ENCODE data around the gene GCA.

The GCA gene

GRCh38 chr2:162305901-162306300, 38.0 kb upstream of the GCA start:
- no peak overlapping the region for H2BK5ac ChIP-seq (ENCODE audit: low read depth, low read length, poor library complexity, severe bottlenecking)
- no peak overlapping the region for H3K4me3 ChIP-seq (ENCODE audit: insufficient read depth in 1 of 2, low read depth in 1 of 2, low read length in 2 of 2)
- no peak overlapping the region for H2BK12ac ChIP-seq (ENCODE audit: low read length in 2 of 2)
- H2BK15ac ChIP-seq (ENCODE audit: low read depth, poor library complexity, severe bottlenecking): no peak overlapping the region
- 79% methylated on average over 2 of the region's 3 CpGs for WGBS
- no peak overlapping the region for H3K18ac ChIP-seq (ENCODE audit: low read depth in 1 of 2, low read length in 2 of 2)
- no peak overlapping the region for H3K9ac ChIP-seq (ENCODE audit: low read length)
- H3K4me2 ChIP-seq (ENCODE audit: low read length, poor library complexity, severe bottlenecking): no peak overlapping the region
- no peak for DNase-seq
- H3K14ac ChIP-seq (ENCODE audit: low read length in 2 of 2): no peak overlapping the region
- no peak overlapping the region for H3K23ac ChIP-seq (ENCODE audit: low read length in 2 of 2)
- H3K27ac ChIP-seq (ENCODE audit: low read length, poor library complexity, severe bottlenecking): no peak overlapping the region
- H4K8ac ChIP-seq (ENCODE audit: low read length): no peak overlapping the region
- no peak overlapping the region for H2BK120ac ChIP-seq (ENCODE audit: low read depth, low read length)
- no peaks in the 10 kb centered on the region for H3K79me1 ChIP-seq (replicated peaks; ENCODE audit: low read length, poor library complexity, severe bottlenecking)
- no peaks in the 10 kb centered on the region for H3K4me1 ChIP-seq (ENCODE audit: control insufficient read depth, insufficient read depth, low read depth, low read length)
- no peaks in the 10 kb centered on the region for H3K9me3 ChIP-seq (ENCODE audit: control insufficient read depth, low read length)
- no peak overlapping the region for H4K91ac ChIP-seq (ENCODE audit: low read length)
- H3K4ac ChIP-seq (ENCODE audit: low read depth in 1 of 2, low read length in 2 of 2): no peak overlapping the region
- no peaks in the 10 kb centered on the region for H3K36me3 ChIP-seq (ENCODE audit: control insufficient read depth in 1 of 2, insufficient read depth in 2 of 2, low read depth in 1 of 2, low read length in 2 of 2)
- no peak overlapping the region for H2AFZ ChIP-seq (ENCODE audit: low read depth, low read length)
- no peak overlapping the region for H2AK5ac ChIP-seq (ENCODE audit: low read length, severe bottlenecking)
- H3K27me3 ChIP-seq (ENCODE audit: control insufficient read depth in 1 of 2, insufficient read depth in 1 of 2, low read length in 2 of 2): no peaks in the 10 kb centered on the region

GRCh38 chr2:162308747-162309503, 35.0 kb upstream of the GCA start:
- Histone ChIP-seq H2AFZ (ENCODE audit: low read depth, low read length) (no peak overlapping the region), H2AK5ac (ENCODE audit: low read length, severe bottlenecking) (no peak overlapping the region), H3K4ac (ENCODE audit: low read depth in 1 of 2, low read length in 2 of 2) (no peak overlapping the region), H4K91ac (ENCODE audit: low read length) (no peak overlapping the region), H2BK15ac (ENCODE audit: low read depth, poor library complexity, severe bottlenecking) (no peak overlapping the region), H3K18ac (ENCODE audit: low read depth in 1 of 2, low read length in 2 of 2) (no peak overlapping the region), H2BK5ac (ENCODE audit: low read depth, low read length, poor library complexity, severe bottlenecking) (no peak overlapping the region), H3K14ac (ENCODE audit: low read length in 2 of 2) (no peak overlapping the region), H3K9ac (ENCODE audit: low read length) (no peak overlapping the region), H4K8ac (ENCODE audit: low read length) (no peak overlapping the region), H2BK12ac (ENCODE audit: low read length in 2 of 2) (no peak overlapping the region), H3K23ac (ENCODE audit: low read length in 2 of 2) (no peak overlapping the region), H3K4me1 (ENCODE audit: control insufficient read depth, insufficient read depth, low read depth, low read length) (no peaks in the 10 kb centered on the region), H2BK120ac (ENCODE audit: low read depth, low read length) (no peak overlapping the region), H3K79me1 (replicated peaks; ENCODE audit: low read length, poor library complexity, severe bottlenecking) (no peaks in the 10 kb centered on the region), H3K27ac (ENCODE audit: low read length, poor library complexity, severe bottlenecking) (no peak overlapping the region), H3K9me3 (ENCODE audit: control insufficient read depth, low read length) (no peaks in the 10 kb centered on the region), H3K4me3 (ENCODE audit: insufficient read depth in 1 of 2, low read depth in 1 of 2, low read length in 2 of 2) (no peak overlapping the region), H3K4me2 (ENCODE audit: low read length, poor library complexity, severe bottlenecking) (no peak overlapping the region), H3K36me3 (ENCODE audit: control insufficient read depth in 1 of 2, insufficient read depth in 2 of 2, low read depth in 1 of 2, low read length in 2 of 2) (no peaks in the 10 kb centered on the region), H3K27me3 (ENCODE audit: control insufficient read depth in 1 of 2, insufficient read depth in 1 of 2, low read length in 2 of 2) (no peaks in the 10 kb centered on the region)
- DNase-seq: no peak
- 82% methylated on average over 2 of the region's 3 CpGs for WGBS

DNA sequence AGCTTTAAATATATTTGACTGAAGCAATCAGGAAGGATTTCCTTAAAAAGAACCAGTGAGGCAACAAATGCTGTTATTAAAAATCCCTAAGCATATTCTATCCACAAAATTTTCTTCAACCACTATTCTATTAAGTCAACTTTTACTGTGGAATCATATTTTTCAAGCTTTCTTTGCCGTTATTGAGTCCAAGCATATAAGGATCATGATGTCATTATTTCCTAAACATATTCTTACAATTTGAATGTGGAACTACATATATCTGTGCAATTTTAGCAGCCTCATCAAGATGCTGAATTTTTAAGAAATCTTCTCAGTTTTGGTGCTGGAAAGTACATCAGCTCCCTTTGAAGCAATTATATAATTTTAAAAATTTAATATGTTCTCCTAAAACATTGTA, 31.1 kb upstream of the GCA start:
- WGBS: no CpG with 5 or more reads among the region's 1 CpG
- Histone ChIP-seq H3K4ac (ENCODE audit: low read depth in 1 of 2, low read length in 2 of 2) (no peak overlapping the region), H4K8ac (ENCODE audit: low read length) (no peak overlapping the region), H3K9me3 (ENCODE audit: control insufficient read depth, low read length) (no peaks in the 10 kb centered on the region), H3K4me3 (ENCODE audit: insufficient read depth in 1 of 2, low read depth in 1 of 2, low read length in 2 of 2) (no peak overlapping the region), H3K18ac (ENCODE audit: low read depth in 1 of 2, low read length in 2 of 2) (no peak overlapping the region), H2BK15ac (ENCODE audit: low read depth, poor library complexity, severe bottlenecking) (no peak overlapping the region), H2BK120ac (ENCODE audit: low read depth, low read length) (no peak overlapping the region), H2BK12ac (ENCODE audit: low read length in 2 of 2) (no peak overlapping the region), H3K4me1 (ENCODE audit: control insufficient read depth, insufficient read depth, low read depth, low read length) (peaks cover under 1% of the 10 kb centered on the region), H3K36me3 (ENCODE audit: control insufficient read depth in 1 of 2, insufficient read depth in 2 of 2, low read depth in 1 of 2, low read length in 2 of 2) (no peaks in the 10 kb centered on the region), H3K79me1 (replicated peaks; ENCODE audit: low read length, poor library complexity, severe bottlenecking) (no peaks in the 10 kb centered on the region), H3K9ac (ENCODE audit: low read length) (no peak overlapping the region), H2AFZ (ENCODE audit: low read depth, low read length) (no peak overlapping the region), H2AK5ac (ENCODE audit: low read length, severe bottlenecking) (no peak overlapping the region), H2BK5ac (ENCODE audit: low read depth, low read length, poor library complexity, severe bottlenecking) (no peak overlapping the region), H3K27me3 (ENCODE audit: control insufficient read depth in 1 of 2, insufficient read depth in 1 of 2, low read length in 2 of 2) (no peaks in the 10 kb centered on the region), H4K91ac (ENCODE audit: low read length) (no peak overlapping the region), H3K14ac (ENCODE audit: low read length in 2 of 2) (no peak overlapping the region), H3K27ac (ENCODE audit: low read length, poor library complexity, severe bottlenecking) (no peak overlapping the region), H3K23ac (ENCODE audit: low read length in 2 of 2) (no peak overlapping the region), H3K4me2 (ENCODE audit: low read length, poor library complexity, severe bottlenecking) (no peak overlapping the region)
- no peak for DNase-seq

- H3K9ac ChIP-seq (ENCODE audit: low read length): no peak overlapping the region
- H3K4me1 ChIP-seq (ENCODE audit: control insufficient read depth, insufficient read depth, low read depth, low read length): peaks cover 5% of the 10 kb centered on the region
- H3K14ac ChIP-seq (ENCODE audit: low read length in 2 of 2): no peak overlapping the region
- H3K36me3 ChIP-seq (ENCODE audit: control insufficient read depth in 1 of 2, insufficient read depth in 2 of 2, low read depth in 1 of 2, low read length in 2 of 2): no peaks in the 10 kb centered on the region
- no peaks in the 10 kb centered on the region for H3K27me3 ChIP-seq (ENCODE audit: control insufficient read depth in 1 of 2, insufficient read depth in 1 of 2, low read length in 2 of 2)
- no peaks in the 10 kb centered on the region for H3K79me1 ChIP-seq (replicated peaks; ENCODE audit: low read length, poor library complexity, severe bottlenecking)
- H3K4me2 ChIP-seq (ENCODE audit: low read length, poor library complexity, severe bottlenecking): no peak overlapping the region
- H3K4ac ChIP-seq (ENCODE audit: low read depth in 1 of 2, low read length in 2 of 2): no peak overlapping the region
- no peak overlapping the region for H3K27ac ChIP-seq (ENCODE audit: low read length, poor library complexity, severe bottlenecking)
- no peak overlapping the region for H4K91ac ChIP-seq (ENCODE audit: low read length)
- no peak overlapping the region for H3K4me3 ChIP-seq (ENCODE audit: insufficient read depth in 1 of 2, low read depth in 1 of 2, low read length in 2 of 2)
- H4K8ac ChIP-seq (ENCODE audit: low read length): no peak overlapping the region
- WGBS: 100% methylated on average over 3 of the region's 4 CpGs
- no peak overlapping the region for H2AK5ac ChIP-seq (ENCODE audit: low read length, severe bottlenecking)
- no peak overlapping the region for H2BK12ac ChIP-seq (ENCODE audit: low read length in 2 of 2)
- DNase-seq: no peak
- H2BK15ac ChIP-seq (ENCODE audit: low read depth, poor library complexity, severe bottlenecking): no peak overlapping the region
- no peak overlapping the region for H3K23ac ChIP-seq (ENCODE audit: low read length in 2 of 2)
- H2AFZ ChIP-seq (ENCODE audit: low read depth, low read length): no peak overlapping the region
- H2BK5ac ChIP-seq (ENCODE audit: low read depth, low read length, poor library complexity, severe bottlenecking): no peak overlapping the region
- no peak overlapping the region for H3K18ac ChIP-seq (ENCODE audit: low read depth in 1 of 2, low read length in 2 of 2)
- no peak overlapping the region for H2BK120ac ChIP-seq (ENCODE audit: low read depth, low read length)
- H3K9me3 ChIP-seq (ENCODE audit: control insufficient read depth, low read length): no peaks in the 10 kb centered on the region
Measured at GRCh38 chr2:162315938-162316337, 28.0 kb upstream of the GCA start.

Measured in mesenchymal stem cell (in vitro differentiated cells and primary cell).